ENCODE results near the gene LRRIQ4. TPM values are rescaled to one million over a fixed set of nuclear protein-coding genes. Genes with fewer than 3 reads are reported as not detected.

The LRRIQ4 gene
- total RNA-seq, 4 donors from 2014 or later: 0.13 TPM; not detected in 3

GRCh38 chr3:169790687-169791429 is 21.8 kb upstream of the LRRIQ4 start:
- no peaks in the 10 kb centered on the region for H3K27me3 ChIP-seq
- in situ Hi-C loops (cut with MboI; ENCODE audit: low sequenced_read_pairs in 4 of 4) (no loop called here), intact Hi-C loops (cut with DNase I; ENCODE audit: low total_unique reads) (no loop called here)
- TF ChIP-seq POLR2A (IDR thresholded peaks at IDR 0.05) (no peak), CTCF (IDR thresholded peaks at IDR 0.05 in 4 of 5, conservative IDR thresholded peaks at IDR 0.05 in 1 of 5) (no peak)
- peaks cover 0 to 51% of the 10 kb centered on the region in 2 donors for H3K36me3 ChIP-seq
- no peaks in the 10 kb centered on the region for H3K9me3 ChIP-seq
- no peak overlapping the region for H3K4me3 ChIP-seq
- H3K4me1 ChIP-seq: no peaks in the 10 kb centered on the region
- no peak for ATAC-seq
- no peak for DNase-seq
- no peak overlapping the region for H3K27ac ChIP-seq

GRCh38 chr3:169792359-169792758 is 20.3 kb upstream of the LRRIQ4 start:
- no peak for ATAC-seq

GRCh38 chr3:169804681-169805080 is 8.0 kb upstream of the LRRIQ4 start:
- no peak for DNase-seq

More at GRCh38 chr3:169792359-169792758, 20.3 kb upstream of the LRRIQ4 start:
- intact Hi-C loops (cut with DNase I; ENCODE audit: low total_unique reads) (no loop called here), in situ Hi-C loops (cut with MboI; ENCODE audit: low sequenced_read_pairs in 4 of 4) (no loop called here)
- no peaks in the 10 kb centered on the region for H3K9me3 ChIP-seq
- no peak for TF ChIP-seq POLR2A (IDR thresholded peaks at IDR 0.05)
- TF ChIP-seq CTCF (IDR thresholded peaks at IDR 0.05 in 4 of 5, conservative IDR thresholded peaks at IDR 0.05 in 1 of 5): no peak
- peaks cover 0 to 36% of the 10 kb centered on the region in 2 donors for H3K36me3 ChIP-seq
- no peak overlapping the region for H3K27ac ChIP-seq
- no peaks in the 10 kb centered on the region for H3K27me3 ChIP-seq
- no peaks in the 10 kb centered on the region for H3K4me1 ChIP-seq
- DNase-seq: no peak
- no peak overlapping the region for H3K4me3 ChIP-seq

GRCh38 chr3:169809230-169809795 is 3.4 kb upstream of the LRRIQ4 start:
- Histone ChIP-seq H3K36me3 (no peaks in the 10 kb centered on the region), H3K27me3 (peaks cover 0 to 10% (median 0%) of the 10 kb centered on the region in 3 donors), H3K4me3 (no peak overlapping the region), H3K4me1 (peaks cover 5 to 23% of the 10 kb centered on the region in 2 donors), H3K9me3 (no peaks in the 10 kb centered on the region), H3K27ac (no peak overlapping the region)
- intact Hi-C loops (cut with DNase I; ENCODE audit: low total_unique reads): no loop called here
- TF ChIP-seq POLR2A (IDR thresholded peaks at IDR 0.05) (no peak), CTCF (IDR thresholded peaks at IDR 0.05 in 4 of 5, conservative IDR thresholded peaks at IDR 0.05 in 1 of 5) (no peak)
- ATAC-seq (no peak), DNase-seq (no peak)
- in situ Hi-C loops (cut with MboI; ENCODE audit: low sequenced_read_pairs in 4 of 4): no loop called here

More at GRCh38 chr3:169804681-169805080, 8.0 kb upstream of the LRRIQ4 start:
- intact Hi-C loops (cut with DNase I; ENCODE audit: low total_unique reads): no loop called here
- Histone ChIP-seq H3K9me3 (no peaks in the 10 kb centered on the region), H3K27ac (no peak overlapping the region), H3K4me1 (no peaks in the 10 kb centered on the region), H3K36me3 (no peaks in the 10 kb centered on the region), H3K4me3 (no peak overlapping the region), H3K27me3 (no peaks in the 10 kb centered on the region)
- no peak for ATAC-seq
- in situ Hi-C loops (cut with MboI; ENCODE audit: low sequenced_read_pairs in 4 of 4): no loop called here
- TF ChIP-seq CTCF (IDR thresholded peaks at IDR 0.05 in 4 of 5, conservative IDR thresholded peaks at IDR 0.05 in 1 of 5) (no peak), POLR2A (IDR thresholded peaks at IDR 0.05) (no peak)
